PC-3 (cell line): ENCODE data around the gene FCN2.

ENCODE experiments used
- CTCF ChIP-seq: fragments of 300-600 bp; sonication (generic); conservative IDR thresholded peaks from 2 replicates; pipeline ENCODE4 v1.5.1; 2017; ENCODE audit warnings: antibody characterized with exemption, low read depth, mild to moderate bottlenecking, low read length
- EZH2 ChIP-seq: fragments of 300-600 bp; sonication (generic); IDR thresholded peaks from one replicate; pipeline ENCODE4 v1.6.1; 2017; ENCODE audit warnings: antibody characterized with exemption, mild to moderate bottlenecking, low read length; ENCODE audit not compliant: unreplicated experiment

GRCh38 chr9:134885679-134886412, 5.2 kb downstream of the FCN2 start:
- TF ChIP-seq CTCF (no peak), EZH2 (no peak)
